Esophagus muscularis mucosa (tissue), 4 donors: ENCODE measurements around the gene ZMIZ1. TPM values are rescaled to one million over a fixed set of nuclear protein-coding genes. Genes with fewer than 3 reads are reported as not detected.
"Not testable (repeated sequence)": the region's sequence is repeated elsewhere in the genome, so short reads cannot be mapped to it uniquely, and the experiment has no call there.

Experiments used
- DNase-seq: peaks from one replicate; pipeline ENCODE4 v3.0.0-alpha.2; 2017; ENCODE audit errors: extremely low spot score
- H3K27ac ChIP-seq, 4 donors: fragments of 200-600 bp; sonication (generic); replicated peaks in 1 of 4; 1 replicate in 3 of 4; 2 replicates in 1 of 4; pipeline ENCODE4 v1.5.1; 2016 to 2019; ENCODE audit warnings: mild to moderate bottlenecking in 1 of 4
- H3K27me3 ChIP-seq, 4 donors: fragments of 200-600 bp; sonication (generic); one replicate each; pipeline versions ENCODE4 v1.5.1 to v1.6.0; 2016 to 2019
- H3K36me3 ChIP-seq, 4 donors: fragments of 200-600 bp; sonication (generic); one replicate each; pipeline ENCODE4 v1.5.1; 2016 to 2019
- H3K4me1 ChIP-seq, 4 donors: fragments of 200-600 bp; sonication (generic); one replicate each; pipeline ENCODE4 v1.5.1; 2016 to 2019
- H3K4me3 ChIP-seq, 4 donors: fragments of 200-600 bp; sonication (generic); 1 replicate in 2 of 4; 2 replicates in 2 of 4; pipeline ENCODE4 v1.5.1; 2016 to 2019; ENCODE audit warnings: mild to moderate bottlenecking in 4 of 4, moderate library complexity in 1 of 4
- H3K9me3 ChIP-seq, 4 donors: fragments of 200-600 bp; sonication (generic); 1 replicate in 3 of 4; 2 replicates in 1 of 4; pipeline ENCODE4 v1.5.1; 2016 to 2019
- CTCF ChIP-seq, 3 experiments: fragments of 200-600 bp in 2 of 3; fragments of 450-650 bp in 1 of 3; sonication (generic) in 2 of 3; IDR thresholded peaks; one replicate each; pipeline ENCODE4 v1.5.1; 2017 to 2019; ENCODE audit warnings: antibody characterized with exemption in 3 of 3, mild to moderate bottlenecking in 2 of 3, moderate library complexity in 1 of 3
- EP300 ChIP-seq: sonication (generic); formaldehyde crosslinking; IDR thresholded peaks from one replicate; pipeline ENCODE4 v1.6.1; 2017; ENCODE audit warnings: antibody characterized with exemption
- POLR2A ChIP-seq: fragments of 450-650 bp; IDR thresholded peaks from one replicate; pipeline ENCODE4 v1.6.1; 2017; ENCODE audit warnings: antibody characterized with exemption, moderate library complexity, mild to moderate bottlenecking, low read depth
- POLR2AphosphoS5 ChIP-seq, 2 donors: sonication (generic); formaldehyde crosslinking; IDR thresholded peaks; one replicate each; pipeline ENCODE4 v1.6.1; 2017; ENCODE audit warnings: antibody characterized with exemption in 2 of 2
- WGBS: methylation state at CpG from one replicate; pipeline ENCODE4 v1.1.5; 2018; 5-methylcytosine and 5-hydroxymethylcytosine counted together
- intact Hi-C: fragments of 100-400 bp; cut with DNase I; formaldehyde crosslinking; loops from one replicate; pipeline ENCODE4 v1.15.1; 2023
- total RNA-seq, 4 donors: library from RNA; depleted of rRNA; stranded (reverse); fragments of >200 nt; gene quantifications; one replicate each; pipeline versions ENCODE4 v1.1.0 to v1.2.1, GENCODE V29; 2016

Gene ZMIZ1
- total RNA-seq, 4 donors from 2014 or later, result 48.7 to 87.2 (median 66.0) TPM

- Histone ChIP-seq H3K36me3 (no peaks in the 10 kb centered on the region), H3K4me1 (peaks cover 0 to 28% (median 9%) of the 10 kb centered on the region in 4 donors), H3K9me3 (no peaks in the 10 kb centered on the region), H3K27ac (no peak overlapping the region), H3K27me3 (no peaks in the 10 kb centered on the region), H3K4me3 (no peak overlapping the region)
- no peak for DNase-seq
- intact Hi-C loops, result no loop called here
- 92% methylated on average over 4 of the region's 13 CpGs for WGBS
- TF ChIP-seq CTCF (IDR thresholded peaks at IDR 0.05) (no peak), EP300 (no peak), POLR2A (no peak), POLR2AphosphoS5 (IDR thresholded peaks at IDR 0.05) (no peak)
These were observed 266.9 kb downstream of the ZMIZ1 start for GRCh38 chr10:79335470-79336235.

- Histone ChIP-seq H3K27ac (no peak overlapping the region), H3K36me3 (no peaks in the 10 kb centered on the region), H3K4me1 (peaks cover 0 to 31% (median 14%) of the 10 kb centered on the region in 4 donors), H3K9me3 (no peaks in the 10 kb centered on the region), H3K4me3 (no peak overlapping the region), H3K27me3 (no peaks in the 10 kb centered on the region)
- TF ChIP-seq POLR2A, result no peak
- TF ChIP-seq EP300, result no peak
- no peak for TF ChIP-seq POLR2AphosphoS5 (IDR thresholded peaks at IDR 0.05)
- TF ChIP-seq CTCF (IDR thresholded peaks at IDR 0.05), result no peak
- intact Hi-C loops, result no loop called here
- whole genome bisulfite sequencing, result 95% methylated on average over 3 of the region's 3 CpGs
- no peak for DNase-seq
These were observed 267.5 kb downstream of the ZMIZ1 start for GRCh38 chr10:79336276-79336675.

GRCh38 chr10:79336739-79337138 is 268.0 kb downstream of the ZMIZ1 start:
- Histone ChIP-seq H3K27ac (no peak overlapping the region), H3K36me3 (no peaks in the 10 kb centered on the region), H3K27me3 (no peaks in the 10 kb centered on the region), H3K4me1 (peaks cover 0 to 34% (median 12%) of the 10 kb centered on the region in 4 donors), H3K4me3 (no peak overlapping the region), H3K9me3 (no peaks in the 10 kb centered on the region)
- TF ChIP-seq EP300, result no peak
- TF ChIP-seq POLR2AphosphoS5 (IDR thresholded peaks at IDR 0.05), result no peak
- TF ChIP-seq POLR2A, result no peak
- no peak for TF ChIP-seq CTCF (IDR thresholded peaks at IDR 0.05)
- WGBS, result 66% methylated on average over 6 of the region's 7 CpGs
- intact Hi-C loops, result no loop called here
- no peak for DNase-seq

- H3K9me3 ChIP-seq, H3K4me3 ChIP-seq, H3K27me3 ChIP-seq, H3K27ac ChIP-seq, DNase-seq, intact Hi-C loops, H3K36me3 ChIP-seq: not testable (repeated sequence)
- H3K4me1 ChIP-seq, result peaks cover 4 to 46% (median 13%) of the 10 kb centered on the region in 4 donors
- 98% methylated on average over 6 of the region's 11 CpGs for WGBS
These were observed 269.2 kb downstream of the ZMIZ1 start for GRCh38 chr10:79337783-79338469.

GRCh38 chr10:79339266-79339665 is 270.5 kb downstream of the ZMIZ1 start:
- H3K27ac ChIP-seq, result no peak overlapping the region
- TF ChIP-seq POLR2A (no peak), POLR2AphosphoS5 (IDR thresholded peaks at IDR 0.05) (no peak), CTCF (IDR thresholded peaks at IDR 0.05) (no peak), EP300 (no peak)
- H3K36me3 ChIP-seq, result no peaks in the 10 kb centered on the region
- 74% methylated on average over 3 of the region's 3 CpGs for WGBS
- intact Hi-C loops, result no loop called here
- no peak overlapping the region for H3K4me3 ChIP-seq
- H3K9me3 ChIP-seq, result no peaks in the 10 kb centered on the region
- H3K27me3 ChIP-seq, result no peaks in the 10 kb centered on the region
- no peak for DNase-seq
- H3K4me1 ChIP-seq, result peaks cover 4 to 53% (median 16%) of the 10 kb centered on the region in 4 donors
